ENCODE measurements around the gene PPP2R5A. TPM values are rescaled to one million over a fixed set of nuclear protein-coding genes. Genes with fewer than 3 reads are reported as not detected.

The PPP2R5A gene
- 17.5 and 17.9 TPM in 2 replicates for total RNA-seq
- long read RNA-seq, partial matches to known transcripts: 0 of 3 reads
- long read RNA-seq, other reads (novel, unspliced or antisense): 2 of 3 reads

GRCh38 chr1:212284744-212285684 lies at the start of gene PPP2R5A:
TSS of gene PPP2R5A (plus strand) at chr1:212285410. CDS start at chr1:212286111, 701 bp downstream.
- Mint-ChIP-seq H3K36me3 (ENCODE audit: unreplicated experiment) (no peaks in the 10 kb centered on the region), H3K27ac (ENCODE audit: unreplicated experiment) (peak within 1 kb of the TSS; percentile 94), H3K9me3 (ENCODE audit: unreplicated experiment) (no peaks in the 10 kb centered on the region), H3K27me3 (ENCODE audit: unreplicated experiment) (no peaks in the 10 kb centered on the region), H3K4me3 (ENCODE audit: unreplicated experiment) (peak within 1 kb of the TSS; percentile 93), H3K4me1 (ENCODE audit: unreplicated experiment) (peaks cover 35% of the 10 kb centered on the region)
- DNase-seq (ENCODE audit: extremely low spot score, unreplicated experiment): peak; percentile 100
- TF ChIP-seq CTCF (IDR thresholded peaks at IDR 0.05): no peak

- Mint-ChIP-seq H3K4me3 (ENCODE audit: unreplicated experiment) (no peak overlapping the region), H3K36me3 (ENCODE audit: unreplicated experiment) (no peaks in the 10 kb centered on the region), H3K9me3 (ENCODE audit: unreplicated experiment) (no peaks in the 10 kb centered on the region), H3K4me1 (ENCODE audit: unreplicated experiment) (peaks cover 24% of the 10 kb centered on the region), H3K27ac (ENCODE audit: unreplicated experiment) (no peak overlapping the region), H3K27me3 (ENCODE audit: unreplicated experiment) (no peaks in the 10 kb centered on the region)
- no peak for TF ChIP-seq CTCF (IDR thresholded peaks at IDR 0.05)
- no peak for DNase-seq (ENCODE audit: extremely low spot score, unreplicated experiment)
Measured at GRCh38 chr1:212235857-212236256, 49.4 kb upstream of the PPP2R5A start.

- Mint-ChIP-seq H3K4me3 (ENCODE audit: unreplicated experiment) (no peak overlapping the region), H3K36me3 (ENCODE audit: unreplicated experiment) (no peaks in the 10 kb centered on the region), H3K9me3 (ENCODE audit: unreplicated experiment) (no peaks in the 10 kb centered on the region), H3K4me1 (ENCODE audit: unreplicated experiment) (peaks cover 24% of the 10 kb centered on the region), H3K27me3 (ENCODE audit: unreplicated experiment) (no peaks in the 10 kb centered on the region), H3K27ac (ENCODE audit: unreplicated experiment) (no peak overlapping the region)
- TF ChIP-seq CTCF (IDR thresholded peaks at IDR 0.05): no peak
- DNase-seq (ENCODE audit: extremely low spot score, unreplicated experiment): no peak
Measured at GRCh38 chr1:212236664-212237220, 48.5 kb upstream of the PPP2R5A start.

GRCh38 chr1:212237651-212238050 lies 47.6 kb upstream of the PPP2R5A start:
- H3K4me1 Mint-ChIP-seq (ENCODE audit: unreplicated experiment): peaks cover 24% of the 10 kb centered on the region
- H3K9me3 Mint-ChIP-seq (ENCODE audit: unreplicated experiment): no peaks in the 10 kb centered on the region
- H3K36me3 Mint-ChIP-seq (ENCODE audit: unreplicated experiment): no peaks in the 10 kb centered on the region
- no peak for DNase-seq (ENCODE audit: extremely low spot score, unreplicated experiment)
- H3K27ac Mint-ChIP-seq (ENCODE audit: unreplicated experiment): no peak overlapping the region
- H3K4me3 Mint-ChIP-seq (ENCODE audit: unreplicated experiment): no peak overlapping the region
- no peaks in the 10 kb centered on the region for H3K27me3 Mint-ChIP-seq (ENCODE audit: unreplicated experiment)
- no peak for TF ChIP-seq CTCF (IDR thresholded peaks at IDR 0.05)

- no peak overlapping the region for H3K27ac Mint-ChIP-seq (ENCODE audit: unreplicated experiment)
- peaks cover 20% of the 10 kb centered on the region for H3K4me1 Mint-ChIP-seq (ENCODE audit: unreplicated experiment)
- H3K4me3 Mint-ChIP-seq (ENCODE audit: unreplicated experiment): no peak overlapping the region
- no peak for DNase-seq (ENCODE audit: extremely low spot score, unreplicated experiment)
- H3K36me3 Mint-ChIP-seq (ENCODE audit: unreplicated experiment): no peaks in the 10 kb centered on the region
- TF ChIP-seq CTCF (IDR thresholded peaks at IDR 0.05): no peak
- no peaks in the 10 kb centered on the region for H3K27me3 Mint-ChIP-seq (ENCODE audit: unreplicated experiment)
- H3K9me3 Mint-ChIP-seq (ENCODE audit: unreplicated experiment): no peaks in the 10 kb centered on the region
Measured at GRCh38 chr1:212238552-212238951, 46.7 kb upstream of the PPP2R5A start.

All from osteocyte (in vitro differentiated cells).